ENCODE measurements around the gene REX1BD. TPM values are rescaled to one million over a fixed set of nuclear protein-coding genes. Genes with fewer than 3 reads are reported as not detected.

Gene REX1BD
- total and polyA plus RNA-seq, 10 of the 15 experiments (the other 5 are each of a cell fraction or from before 2014, with no cell fraction given): 1.1 to 101 (median 35.0) TPM

- TF ChIP-seq TCF7 (IDR thresholded peaks at IDR 0.05; ENCODE audit: borderline replicate concordance) (no peak), HDAC2 (IDR thresholded peaks at IDR 0.05) (no peak), SIN3A (IDR thresholded peaks at IDR 0.05; ENCODE audit: low read depth, low read length) (peak; percentile 89; the same call in 1 of the 2 replicates), ZNF217 (IDR thresholded peaks at IDR 0.05) (no peak), RUNX3 (IDR thresholded peaks at IDR 0.05; ENCODE audit: low read length) (peak; percentile 73), EZH2 (IDR thresholded peaks at IDR 0.05; ENCODE audit: borderline replicate concordance, control insufficient read depth, low read depth, low read length) (no peak), E4F1 (IDR thresholded peaks at IDR 0.05; ENCODE audit: borderline replicate concordance, partially characterized antibody) (peak; percentile 35), TARDBP (IDR thresholded peaks at IDR 0.05; ENCODE audit: borderline replicate concordance) (peak; percentile 89), NFXL1 (IDR thresholded peaks at IDR 0.05; ENCODE audit: borderline replicate concordance) (no peak), TCF3 (IDR thresholded peaks at IDR 0.05; ENCODE audit: borderline replicate concordance, insufficient read depth, low read depth, low read length) (no peak), JUND (IDR thresholded peaks at IDR 0.05; ENCODE audit: low read depth, low read length) (0 out of 2 replicates have a peak, but pooled peaks have one; percentile 25), BRCA1 (IDR thresholded peaks at IDR 0.05; ENCODE audit: low read depth, low read length) (no peak), NRF1 (conservative IDR thresholded peaks at IDR 0.05; ENCODE audit: low read depth, low read length) (peak; percentile 81), NFYB (IDR thresholded peaks at IDR 0.05; ENCODE audit: insufficient read depth, low read depth, low read length) (peak; percentile 36; the same call in 1 of the 2 replicates), NBN (IDR thresholded peaks at IDR 0.05) (peak; percentile 71; the same call in 1 of the 2 replicates), POLR2A (IDR thresholded peaks at IDR 0.05; ENCODE audit: low read depth, low read length) (peak; percentile 99), SPI1 (IDR thresholded peaks at IDR 0.05; ENCODE audit: borderline replicate concordance, insufficient read depth, low read depth, low read length) (peak; percentile 37; the same call in 1 of the 2 replicates), MXI1 (IDR thresholded peaks at IDR 0.05; ENCODE audit: low read depth, low read length) (peak; percentile 97), IRF5 (IDR thresholded peaks at IDR 0.05; ENCODE audit: borderline replicate concordance) (no peak), POLR2AphosphoS5 (IDR thresholded peaks at IDR 0.05; ENCODE audit: low read length) (peak; percentile 98), SUPT20H (IDR thresholded peaks at IDR 0.05; ENCODE audit: borderline replicate concordance, control insufficient read depth, low read depth, low read length) (no peak), ESRRA (IDR thresholded peaks at IDR 0.05; ENCODE audit: low read length) (0 out of 2 replicates have a peak, but pooled peaks have one; percentile 32), EED (IDR thresholded peaks at IDR 0.05; ENCODE audit: low read depth) (no peak; the same call in 1 of the 2 replicates), ZNF622 (IDR thresholded peaks at IDR 0.05) (no peak)
- TF ChIP-seq, protein P1, sequence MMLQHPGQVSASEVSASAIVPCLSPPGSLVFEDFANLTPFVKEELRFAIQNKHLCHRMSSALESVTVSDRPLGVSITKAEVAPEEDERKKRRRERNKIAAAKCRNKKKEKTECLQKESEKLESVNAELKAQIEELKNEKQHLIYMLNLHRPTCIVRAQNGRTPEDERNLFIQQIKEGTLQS (IDR thresholded peaks at IDR 0.05; ENCODE audit: borderline replicate concordance, extremely low read depth, low read depth, low read length): peak; percentile 77; the same call in 1 of the 2 replicates
- TF ChIP-seq, protein P2, sequence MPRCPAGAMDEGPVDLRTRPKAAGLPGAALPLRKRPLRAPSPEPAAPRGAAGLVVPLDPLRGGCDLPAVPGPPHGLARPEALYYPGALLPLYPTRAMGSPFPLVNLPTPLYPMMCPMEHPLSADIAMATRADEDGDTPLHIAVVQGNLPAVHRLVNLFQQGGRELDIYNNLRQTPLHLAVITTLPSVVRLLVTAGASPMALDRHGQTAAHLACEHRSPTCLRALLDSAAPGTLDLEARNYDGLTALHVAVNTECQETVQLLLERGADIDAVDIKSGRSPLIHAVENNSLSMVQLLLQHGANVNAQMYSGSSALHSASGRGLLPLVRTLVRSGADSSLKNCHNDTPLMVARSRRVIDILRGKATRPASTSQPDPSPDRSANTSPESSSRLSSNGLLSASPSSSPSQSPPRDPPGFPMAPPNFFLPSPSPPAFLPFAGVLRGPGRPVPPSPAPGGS (IDR thresholded peaks at IDR 0.05; ENCODE audit: borderline replicate concordance, insufficient read depth, low read depth, low read length, poor library complexity, severe bottlenecking): peak; percentile 78
Measured at GRCh38 chr19:18571564-18572344, 16.8 kb upstream of the REX1BD start, which contains the start of gene UBA52 (continued).

Measured in GM12878 (cell line).